Stimulated activated CD8-positive, alpha-beta memory T cell treated with anti-CD3 and anti-CD28 coated beads, Interleukin-7, amount 100 ng/mL, for 4 hours (primary cell): ENCODE data around the gene CD320.
"Not testable (repeated sequence)": the region's sequence is repeated elsewhere in the genome, so short reads cannot be mapped to it uniquely, and the experiment has no call there.

Experiments used
- DNase-seq, 2 donors: peaks; one replicate each; pipeline ENCODE4 v3.0.0-alpha.2; 2020; ENCODE audit warnings: low read depth in 2 of 2

CD320 gene

GRCh38 chr19:8310342-8311055, 2.3 kb upstream of the CD320 start:
- no peak for DNase-seq

DNA sequence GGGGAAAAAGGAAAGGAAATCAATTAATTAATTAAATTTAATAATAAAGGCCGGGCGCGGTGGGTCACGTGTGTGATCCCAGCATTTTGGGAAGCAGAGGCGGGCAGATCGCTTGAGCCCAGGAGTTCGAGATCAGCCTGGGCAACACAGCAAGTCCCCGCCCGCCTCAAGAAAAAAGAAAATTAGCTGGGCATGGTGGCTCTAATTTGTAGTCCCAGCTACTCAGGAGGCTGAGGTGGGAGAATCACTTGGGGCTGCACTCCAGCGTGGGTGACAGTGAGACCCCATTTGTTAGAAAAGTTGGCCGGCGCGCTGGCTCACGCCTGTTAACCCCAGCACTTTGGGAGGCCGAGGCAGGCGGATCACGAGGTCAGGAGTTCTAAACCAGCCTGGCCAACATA, 733 bp upstream of the CD320 start:
- DNase-seq, result no peak

DNA sequence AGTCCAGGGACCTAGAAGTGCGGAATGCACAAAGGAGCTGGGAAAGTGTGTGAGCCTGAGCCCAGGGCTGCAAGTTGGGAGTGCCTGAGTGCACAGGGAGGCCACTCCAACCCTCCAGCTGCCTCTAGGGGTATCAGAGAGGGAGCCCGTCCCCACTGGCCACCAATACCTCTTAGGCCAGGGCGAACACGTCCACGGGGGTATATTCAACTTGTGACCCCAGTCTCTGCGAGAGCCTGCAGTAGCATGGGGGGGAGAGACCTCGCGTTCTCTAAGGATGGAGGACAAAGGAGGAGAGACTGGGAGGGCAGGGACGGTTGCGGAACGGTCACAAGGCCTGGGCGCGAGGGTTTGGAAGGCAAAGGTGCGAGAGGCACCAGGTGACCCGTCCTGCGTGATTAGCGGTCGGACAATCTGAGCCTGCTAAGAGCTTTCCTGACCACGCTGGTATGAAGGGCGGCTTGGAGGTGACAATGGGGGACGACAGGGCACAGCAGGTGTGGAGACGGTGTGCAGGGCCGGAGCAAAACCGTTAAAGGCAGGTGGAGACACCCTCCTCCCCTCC, 676 bp downstream of the CD320 start:
- no peak for DNase-seq

GRCh38 chr19:8306235-8307054, 1.7 kb downstream of the CD320 start:
- no peak for DNase-seq

GRCh38 chr19:8305798-8306197, 2.4 kb downstream of the CD320 start:
- no peak for DNase-seq

- no peak for DNase-seq
Observed at GRCh38 chr19:8304841-8305621, 3.1 kb downstream of the CD320 start.

DNA sequence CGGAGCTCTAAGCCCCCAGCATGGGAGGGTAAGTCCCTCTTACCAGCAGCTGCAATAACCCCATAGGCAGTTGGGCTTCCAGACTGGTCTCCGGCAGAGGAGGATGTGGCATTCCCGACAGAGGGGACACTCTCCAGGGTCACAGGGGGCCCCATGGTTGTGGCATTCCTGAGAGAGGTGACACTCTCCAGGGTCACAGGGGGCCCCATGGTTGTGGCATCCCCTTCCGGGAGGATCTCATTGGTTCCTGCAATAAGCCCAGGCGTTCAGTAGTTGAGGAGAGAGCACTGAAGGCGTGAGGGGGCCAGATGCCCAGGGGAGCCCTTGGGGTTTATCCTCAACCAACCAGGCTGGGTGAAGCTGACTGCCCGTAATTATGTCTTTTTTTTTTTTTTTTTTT, 5.4 kb downstream of the CD320 start:
- DNase-seq, result no peak

DNA sequence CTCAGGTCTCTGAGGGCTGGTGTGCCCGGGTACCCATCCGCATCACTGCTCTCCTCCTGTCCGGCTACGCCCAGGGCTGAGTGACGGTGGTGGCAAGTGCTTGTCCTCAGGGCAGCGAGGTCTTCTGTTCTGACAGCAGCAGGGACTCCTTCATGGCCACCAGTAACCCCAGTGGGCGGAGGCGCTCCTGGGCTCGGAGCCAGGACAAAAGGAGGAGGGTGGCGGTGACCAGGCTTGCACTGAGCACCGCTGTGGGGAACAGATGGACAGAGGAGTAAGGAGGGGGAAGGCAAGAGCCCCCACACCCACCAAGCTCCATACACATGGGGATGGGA, 5.8 kb downstream of the CD320 start:
- no peak for DNase-seq

GRCh38 chr19:8291337-8291736, 16.8 kb downstream of the CD320 start:
- DNase-seq, result not testable (repeated sequence)

- DNase-seq, result not testable (repeated sequence)
Observed at GRCh38 chr19:8276508-8276907, 31.6 kb downstream of the CD320 start.

GRCh38 chr19:8269724-8270123, 38.4 kb downstream of the CD320 start:
- no peak for DNase-seq

DNA sequence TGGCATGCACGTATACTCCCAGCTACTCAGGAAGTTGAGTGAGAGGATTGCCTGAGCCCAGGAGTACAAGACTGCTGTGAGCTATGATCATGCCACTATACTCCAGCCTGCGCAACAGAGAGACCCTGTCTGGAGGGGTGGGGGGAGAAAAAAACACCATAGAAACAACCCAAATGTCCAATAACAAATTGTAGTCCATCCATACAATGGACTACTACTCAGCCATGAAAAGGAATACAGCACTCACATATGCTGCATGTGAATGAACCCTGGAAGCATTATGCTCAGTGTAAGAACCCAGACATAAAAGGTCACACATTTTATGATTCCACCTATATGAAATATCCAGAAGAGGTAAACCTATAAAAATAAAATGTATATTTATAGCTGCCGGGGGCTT, 42.3 kb downstream of the CD320 start:
- no peak for DNase-seq

GRCh38 chr19:8264248-8264647, 43.9 kb downstream of the CD320 start:
- DNase-seq, result not testable (repeated sequence)

DNA sequence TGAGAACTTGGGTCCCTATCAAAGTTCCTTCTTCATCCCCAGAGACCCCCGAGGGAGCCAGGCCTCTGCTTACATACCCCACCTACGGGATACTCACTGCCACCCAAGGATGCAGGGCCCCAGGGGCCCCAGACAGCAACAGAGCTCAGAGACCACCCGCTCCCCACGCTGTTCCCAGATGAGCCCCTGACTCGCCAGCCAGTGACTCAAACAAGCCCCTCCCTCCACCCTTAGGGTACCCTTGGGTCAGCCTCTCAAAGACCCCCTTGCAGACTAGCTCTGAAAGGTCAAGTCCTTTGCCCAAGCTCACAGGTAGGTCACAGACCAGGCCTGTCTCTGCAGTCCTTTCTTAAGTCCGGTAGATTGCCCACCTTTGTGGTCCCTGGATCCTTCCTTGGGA, 45.7 kb downstream of the CD320 start:
- no peak for DNase-seq

DNA sequence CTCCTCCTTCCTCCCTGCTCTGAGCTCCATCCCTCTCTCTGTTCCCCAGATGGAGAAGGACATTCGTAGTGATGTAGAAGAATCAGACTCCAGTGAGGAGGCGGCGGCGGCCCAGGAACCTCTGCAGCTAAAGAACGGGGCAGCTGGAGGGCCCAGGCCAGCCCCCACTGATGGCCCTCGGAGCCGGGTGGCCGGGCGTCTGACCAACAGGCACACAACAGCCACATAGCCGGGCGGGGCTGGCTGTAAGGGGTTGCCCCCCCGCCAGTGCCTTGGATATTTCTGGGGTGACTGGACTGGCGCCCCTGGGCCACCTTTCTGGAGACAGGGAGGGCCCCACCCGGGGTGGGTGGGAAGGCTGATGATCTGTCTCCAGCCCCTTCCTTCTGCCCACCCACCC, 46.3 kb downstream of the CD320 start:
- no peak for DNase-seq

GRCh38 chr19:8261347-8261746, 46.8 kb downstream of the CD320 start:
- no peak for DNase-seq

DNA sequence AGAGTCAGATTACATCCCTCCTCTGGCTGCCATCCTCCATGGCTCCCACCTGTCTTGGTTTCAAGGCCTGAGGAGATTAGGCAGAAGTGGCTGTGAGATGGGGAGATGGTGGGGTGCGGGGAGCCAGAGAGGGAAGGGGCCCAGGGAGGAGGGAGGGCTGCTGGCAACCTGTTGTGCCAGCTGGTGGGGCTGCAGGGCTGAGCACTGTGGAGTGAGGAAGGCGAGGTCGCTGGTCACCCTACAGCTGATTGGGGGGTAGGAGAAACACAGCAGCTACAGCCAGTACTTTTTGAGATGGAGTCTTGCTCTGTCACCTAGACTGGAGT, 48.3 kb downstream of the CD320 start:
- DNase-seq, result no peak

- no peak for DNase-seq
Observed at GRCh38 chr19:8259142-8259921, 48.8 kb downstream of the CD320 start.

DNA sequence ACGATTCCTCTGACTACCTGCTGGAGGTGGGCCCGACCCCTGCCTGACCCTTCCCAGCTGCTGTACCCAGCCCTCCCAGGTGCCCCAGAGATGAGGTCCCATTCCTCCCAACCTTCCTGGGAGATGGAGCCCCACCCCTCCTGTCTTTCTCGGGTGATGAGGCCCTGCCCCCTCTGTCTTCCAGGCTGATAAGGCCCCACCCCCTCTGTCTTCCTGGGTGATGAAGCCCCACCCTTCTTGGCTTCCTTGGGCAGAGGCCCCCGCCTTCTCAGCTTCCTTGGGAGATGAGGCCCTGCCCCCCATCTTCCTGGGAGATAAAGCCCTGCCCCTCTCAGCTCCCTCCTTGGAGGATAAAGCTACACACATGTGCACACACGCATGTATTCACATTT, 51.1 kb downstream of the CD320 start:
- DNase-seq, result no peak

DNA sequence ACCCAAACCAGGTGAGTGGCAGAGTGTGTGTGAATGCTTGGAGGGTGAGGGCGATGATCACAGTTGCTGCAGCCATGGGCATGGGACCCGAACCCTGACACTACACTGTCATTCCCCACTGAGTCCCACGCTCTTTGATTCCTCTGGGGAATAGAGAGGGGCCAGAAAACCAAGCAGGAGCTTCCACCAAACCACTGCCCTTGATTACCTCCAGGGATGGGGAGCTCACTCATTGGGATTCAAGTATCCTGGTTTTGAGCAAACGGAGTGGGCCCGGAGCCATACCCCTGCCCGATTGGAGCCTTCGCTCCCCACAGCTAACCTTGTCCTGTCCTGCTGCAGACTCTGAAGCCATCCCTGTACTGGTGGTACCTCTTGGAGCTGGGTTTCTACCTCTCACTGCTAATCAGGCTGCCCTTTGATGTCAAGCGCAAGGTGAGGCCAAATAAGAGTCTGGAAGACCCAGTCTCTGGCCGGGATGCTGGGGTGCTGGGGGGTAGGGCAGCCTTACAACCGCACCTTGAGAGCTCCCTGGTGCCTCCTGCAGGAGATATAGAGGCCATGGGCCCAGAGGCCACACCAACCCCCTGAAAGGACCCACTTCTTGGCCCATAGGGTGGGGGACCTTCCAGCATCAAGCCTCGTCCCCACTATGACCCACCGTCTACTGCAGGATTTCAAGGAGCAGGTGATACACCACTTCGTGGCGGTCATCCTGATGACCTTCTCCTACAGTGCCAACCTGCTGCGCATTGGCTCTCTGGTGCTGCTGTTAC, 51.7 kb downstream of the CD320 start:
- DNase-seq, result no peak
